ENCODE results near the gene CFAP53. TPM values are rescaled to one million over a fixed set of nuclear protein-coding genes. Genes with fewer than 3 reads are reported as not detected.

The CFAP53 gene
- total RNA-seq, 1 donor from 2014 or later = not detected

- intact Hi-C loops (cut with DNase I) = no loop called here
- ATAC-seq = no peak
- no peak for DNase-seq (ENCODE audit: missing footprints)
Observed at GRCh38 chr18:50207722-50208121, 58.6 kb downstream of the CFAP53 start.

GRCh38 chr18:50203801-50204604 lies 62.3 kb downstream of the CFAP53 start:
- ATAC-seq (no peak), DNase-seq (ENCODE audit: missing footprints) (no peak)
- intact Hi-C loops (cut with DNase I) = loop anchor here (5.0 kb wide), 1 partner anchor 192 kb away; no protein-coding TSS in a partner anchor

- DNase-seq (ENCODE audit: missing footprints) (no peak), ATAC-seq (no peak)
- intact Hi-C loops (cut with DNase I) = loop anchor here (5.0 kb wide), 1 partner anchor 189 kb away; no protein-coding TSS in a partner anchor
Observed at GRCh38 chr18:50201476-50202018, 64.7 kb downstream of the CFAP53 start.

- DNase-seq (ENCODE audit: missing footprints) (no peak), ATAC-seq (no peak)
- intact Hi-C loops (cut with DNase I) = loop anchor here (5.0 to 10.0 kb wide), 2 partner anchors 188 to 685 kb away; no protein-coding TSS in a partner anchor
Observed at GRCh38 chr18:50199921-50200320, 66.4 kb downstream of the CFAP53 start.

GRCh38 chr18:50199346-50199855 lies 66.9 kb downstream of the CFAP53 start:
- ATAC-seq = no peak
- DNase-seq (ENCODE audit: missing footprints) = no peak
- intact Hi-C loops (cut with DNase I) = loop anchor here (10.0 kb wide), 1 partner anchor 685 kb away; no protein-coding TSS in a partner anchor

- ATAC-seq = no peak
- intact Hi-C loops (cut with DNase I) = loop anchor here (10.0 kb wide), 1 partner anchor 681 kb away; no protein-coding TSS in a partner anchor
- DNase-seq (ENCODE audit: missing footprints) = no peak
Observed at GRCh38 chr18:50196261-50196660, 70.0 kb downstream of the CFAP53 start.

GRCh38 chr18:50195689-50196088 lies 70.6 kb downstream of the CFAP53 start:
- intact Hi-C loops (cut with DNase I) = loop anchor here (10.0 kb wide), 1 partner anchor 681 kb away; no protein-coding TSS in a partner anchor
- ATAC-seq (no peak), DNase-seq (ENCODE audit: missing footprints) (no peak)

GRCh38 chr18:50194631-50195532 lies 71.4 kb downstream of the CFAP53 start, which contains the start of gene MYO5B:
Gene MYO5B (minus strand): TSS chr18:50195147. CDS start chr18:50194793, 354 bp downstream.
- peak; percentile 79 for ATAC-seq
- no peak for DNase-seq (ENCODE audit: missing footprints)
- intact Hi-C loops (cut with DNase I) = loop anchor here (10.0 kb wide), 1 partner anchor 680 kb away; no protein-coding TSS in a partner anchor

- intact Hi-C loops (cut with DNase I) = loop anchor here (10.0 kb wide), 1 partner anchor 679 kb away; no protein-coding TSS in a partner anchor
- DNase-seq (ENCODE audit: missing footprints) (no peak), ATAC-seq (no peak)
Observed at GRCh38 chr18:50193796-50194630, 72.3 kb downstream of the CFAP53 start.

- DNase-seq (ENCODE audit: missing footprints) (no peak), ATAC-seq (no peak)
- intact Hi-C loops (cut with DNase I) = loop anchor here (10.0 kb wide), 1 partner anchor 678 kb away; no protein-coding TSS in a partner anchor
Observed at GRCh38 chr18:50192995-50193795, 73.1 kb downstream of the CFAP53 start.

GRCh38 chr18:50190926-50191325 lies 75.4 kb downstream of the CFAP53 start:
- DNase-seq (ENCODE audit: missing footprints) = no peak
- ATAC-seq = no peak
- intact Hi-C loops (cut with DNase I) = loop anchor here (10.0 kb wide), 1 partner anchor 676 kb away; no protein-coding TSS in a partner anchor

GRCh38 chr18:50190236-50190635 lies 76.1 kb downstream of the CFAP53 start:
- ATAC-seq (no peak), DNase-seq (ENCODE audit: missing footprints) (no peak)
- intact Hi-C loops (cut with DNase I) = loop anchor here (10.0 kb wide), 1 partner anchor 675 kb away; no protein-coding TSS in a partner anchor

- DNase-seq (ENCODE audit: missing footprints) (no peak), ATAC-seq (no peak)
- intact Hi-C loops (cut with DNase I) = no loop called here
Observed at GRCh38 chr18:50189160-50189559, 77.1 kb downstream of the CFAP53 start.

GRCh38 chr18:50188652-50189051 lies 77.6 kb downstream of the CFAP53 start:
- intact Hi-C loops (cut with DNase I) = no loop called here
- DNase-seq (ENCODE audit: missing footprints) = no peak
- ATAC-seq = no peak

- no peak for ATAC-seq
- DNase-seq (ENCODE audit: missing footprints) = no peak
- intact Hi-C loops (cut with DNase I) = no loop called here
Observed at GRCh38 chr18:50187659-50188058, 78.6 kb downstream of the CFAP53 start.

- DNase-seq (ENCODE audit: missing footprints) = no peak
- ATAC-seq = no peak
- intact Hi-C loops (cut with DNase I) = no loop called here
Observed at GRCh38 chr18:50186385-50186784, 79.9 kb downstream of the CFAP53 start.

- no peak for ATAC-seq
- no peak for DNase-seq (ENCODE audit: missing footprints)
Observed at GRCh38 chr18:50183556-50183955, 82.7 kb downstream of the CFAP53 start.

More at GRCh38 chr18:50183556-50183955, 82.7 kb downstream of the CFAP53 start:
- intact Hi-C loops (cut with DNase I) = no loop called here
